CD4-positive, alpha-beta T cell treated with Interleukin-10 for 1 hour (primary cell): ENCODE measurements around the gene SLC30A3.

ENCODE experiments used
- DNase-seq: peaks from one replicate; pipeline ENCODE4 v3.0.0-alpha.2; 2020

Gene SLC30A3

DNA sequence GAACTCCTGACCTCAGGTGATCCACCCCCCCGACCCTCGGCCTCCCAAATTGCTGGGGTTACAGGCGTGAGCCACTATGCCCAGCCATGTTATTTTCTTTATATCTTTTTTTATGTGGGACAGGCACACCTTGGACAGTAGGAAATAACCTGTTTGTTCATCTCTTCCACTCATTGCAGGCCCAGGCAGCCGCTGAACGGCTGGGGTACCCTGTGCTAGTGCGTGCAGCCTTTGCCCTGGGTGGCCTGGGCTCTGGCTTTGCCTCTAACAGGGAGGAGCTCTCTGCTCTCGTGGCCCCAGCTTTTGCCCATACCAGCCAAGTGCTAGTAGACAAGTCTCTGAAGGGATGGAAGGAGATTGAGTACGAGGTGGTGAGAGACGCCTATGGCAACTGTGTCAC, 37.3 kb downstream of the SLC30A3 start:
- no peak for DNase-seq

- DNase-seq, result no peak
Measured at GRCh38 chr2:27223416-27223815, 39.4 kb downstream of the SLC30A3 start.

DNA sequence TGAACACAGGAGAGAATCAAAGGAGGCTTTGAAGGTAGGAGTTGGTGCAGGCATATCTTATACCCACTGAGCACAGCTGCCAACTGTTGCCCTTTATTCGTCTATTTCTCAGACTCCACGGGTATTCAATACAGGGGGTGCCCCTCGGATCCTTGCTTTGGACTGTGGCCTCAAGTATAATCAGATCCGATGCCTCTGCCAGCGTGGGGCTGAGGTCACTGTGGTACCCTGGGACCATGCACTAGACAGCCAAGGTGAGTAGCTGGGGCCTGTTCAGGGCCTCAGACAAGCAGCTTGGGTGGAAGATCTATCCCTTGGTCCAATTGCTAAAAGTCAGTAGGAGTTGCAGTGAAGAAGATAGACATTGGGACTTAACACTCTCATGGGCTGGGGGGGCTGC, 40.4 kb downstream of the SLC30A3 start:
- no peak for DNase-seq

DNA sequence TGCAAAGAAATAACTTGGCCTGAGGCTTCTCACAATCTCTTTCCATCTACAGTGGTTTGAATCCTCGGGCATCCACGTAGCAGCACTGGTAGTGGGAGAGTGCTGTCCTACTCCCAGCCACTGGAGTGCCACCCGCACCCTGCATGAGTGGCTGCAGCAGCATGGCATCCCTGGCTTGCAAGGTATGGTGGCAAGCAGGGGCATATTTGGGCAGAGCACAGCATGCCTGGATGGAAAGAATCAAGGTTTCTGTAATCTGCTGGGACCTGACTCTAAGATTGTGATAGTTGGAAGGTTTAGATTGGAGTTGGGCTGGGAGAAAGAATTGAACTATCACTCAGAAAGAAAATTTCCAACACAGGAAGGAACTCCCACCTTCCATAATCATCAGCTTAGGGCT, 41.7 kb downstream of the SLC30A3 start:
- no peak for DNase-seq

DNA sequence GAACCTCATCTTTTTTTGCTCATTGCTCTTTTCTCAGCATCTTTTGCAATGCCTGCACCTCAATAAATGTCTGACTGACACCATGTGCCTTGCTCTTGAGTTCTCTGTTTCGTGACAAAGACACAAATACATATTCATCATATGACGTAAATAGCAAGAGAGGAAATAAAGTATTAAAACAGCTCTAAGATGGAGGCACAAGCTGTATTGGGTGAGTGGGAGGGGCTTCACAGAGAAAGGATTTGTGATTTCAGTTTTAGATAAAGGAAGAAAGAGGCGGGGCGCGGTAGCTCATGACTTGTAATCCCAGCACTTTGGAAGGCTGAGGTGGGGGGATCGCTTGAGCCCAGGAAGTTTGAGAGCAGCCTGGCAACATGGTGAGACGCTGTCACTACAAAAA, 42.8 kb downstream of the SLC30A3 start:
- no peak for DNase-seq

GRCh38 chr2:27219091-27219490, 43.8 kb downstream of the SLC30A3 start:
- no peak for DNase-seq

DNA sequence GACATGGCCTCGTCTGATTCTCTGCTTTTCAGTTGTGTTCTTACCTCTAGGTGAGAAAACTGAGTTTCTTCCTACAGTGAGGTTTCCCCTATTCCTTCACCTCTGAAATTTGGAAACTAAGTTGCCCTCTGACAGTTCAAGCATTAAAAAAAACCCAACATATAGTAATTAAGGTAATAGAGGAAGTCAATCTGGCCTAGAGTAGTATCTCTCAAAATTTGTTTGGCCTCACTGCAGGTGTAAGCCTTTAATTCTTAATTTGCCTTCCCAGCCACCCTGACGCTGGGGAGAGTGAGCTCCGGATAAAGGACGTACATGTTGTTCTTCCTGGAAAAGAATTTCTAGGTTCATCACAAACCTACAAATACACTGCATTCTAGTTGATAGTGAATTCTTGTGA, 44.2 kb downstream of the SLC30A3 start:
- DNase-seq, result no peak

DNA sequence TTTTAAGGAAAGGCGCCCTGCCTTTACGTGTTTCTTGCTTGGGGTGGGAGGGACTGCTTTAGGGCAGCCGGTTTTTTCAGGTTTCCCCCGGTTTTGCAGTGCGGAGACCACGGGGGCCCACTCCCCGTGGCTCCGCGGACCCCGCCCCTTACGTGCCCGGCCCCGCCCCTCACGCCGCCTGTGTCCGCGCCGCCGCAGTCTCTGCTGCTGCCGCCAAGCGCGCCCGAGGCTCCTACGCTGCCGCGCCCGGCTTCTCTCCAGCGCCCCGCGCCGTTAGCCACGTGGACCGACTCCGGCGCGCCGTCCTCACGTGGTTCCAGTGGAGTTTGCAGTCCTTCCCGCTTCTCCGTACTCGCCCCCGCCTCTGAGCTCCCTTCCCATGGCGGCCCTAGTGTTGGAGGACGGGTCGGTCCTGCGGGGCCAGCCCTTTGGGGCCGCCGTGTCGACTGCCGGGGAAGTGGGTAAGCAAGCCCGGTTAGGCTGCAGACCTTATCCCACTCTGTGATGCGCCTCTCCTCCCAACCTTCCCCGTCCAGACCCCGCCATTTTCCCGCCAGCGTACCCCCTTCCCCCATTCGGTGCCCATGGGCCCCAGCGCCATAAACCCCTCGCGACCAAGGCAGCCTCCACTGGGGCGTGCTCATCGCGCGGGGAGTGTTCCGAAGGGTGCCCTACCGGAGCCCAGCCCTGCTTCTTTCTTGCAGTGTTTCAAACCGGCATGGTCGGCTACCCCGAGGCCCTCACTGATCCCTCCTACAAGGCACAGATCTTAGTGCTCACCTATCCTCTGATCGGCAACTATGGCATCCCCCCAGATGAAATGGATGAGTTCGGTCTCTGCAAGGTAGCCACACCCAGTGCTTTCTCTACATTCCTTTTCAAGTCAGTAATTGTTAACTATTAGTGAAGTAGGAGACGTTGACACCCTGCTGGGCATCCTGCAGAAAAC, 45.4 kb downstream of the SLC30A3 start, which contains the start of gene CAD:
CAD (plus strand) TSS at position 197 of the 949 bp plus-strand sequence; CDS start at position 380, 183 bp downstream.
- peak; percentile 88 for DNase-seq

DNA sequence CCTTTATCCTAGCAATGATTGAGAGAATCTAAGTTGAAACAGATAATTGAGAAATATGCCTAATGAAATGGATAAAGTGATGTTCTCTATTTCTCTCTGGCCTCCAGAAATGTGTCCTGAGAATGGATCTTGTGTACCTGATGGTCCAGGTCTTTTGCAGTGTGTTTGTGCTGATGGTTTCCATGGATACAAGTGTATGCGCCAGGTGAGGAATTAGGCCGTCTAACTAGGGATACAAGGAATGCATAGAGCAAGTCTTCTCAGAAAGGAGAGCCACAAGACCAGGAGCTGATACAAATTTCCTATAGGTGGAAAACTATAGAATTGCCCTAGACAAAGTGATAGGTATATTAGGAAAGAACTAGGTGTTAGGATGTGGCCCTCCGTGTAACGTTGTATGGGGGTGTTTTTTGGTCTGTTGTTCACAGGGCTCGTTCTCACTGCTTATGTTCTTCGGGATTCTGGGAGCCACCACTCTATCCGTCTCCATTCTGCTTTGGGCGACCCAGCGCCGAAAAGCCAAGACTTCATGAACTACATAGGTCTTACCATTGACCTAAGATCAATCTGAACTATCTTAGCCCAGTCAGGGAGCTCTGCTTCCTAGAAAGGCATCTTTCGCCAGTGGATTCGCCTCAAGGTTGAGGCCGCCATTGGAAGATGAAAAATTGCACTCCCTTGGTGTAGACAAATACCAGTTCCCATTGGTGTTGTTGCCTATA, 46.3 kb downstream of the SLC30A3 start:
- DNase-seq, result no peak

GRCh38 chr2:27214941-27215340, 47.9 kb downstream of the SLC30A3 start:
- no peak for DNase-seq

GRCh38 chr2:27212626-27213471, 50.0 kb downstream of the SLC30A3 start:
- DNase-seq, result peak; percentile 63

- DNase-seq, result peak; percentile 90
Measured at GRCh38 chr2:27211943-27212625, 50.8 kb downstream of the SLC30A3 start, which contains the start of the genes ATRAID and SLC5A6. ATRAID (plus strand) TSS chr2:27212041; CDS start chr2:27212369, 328 bp downstream. SLC5A6 (minus strand) TSS chr2:27212268; CDS start chr2:27207650, 4,618 bp downstream.

DNA sequence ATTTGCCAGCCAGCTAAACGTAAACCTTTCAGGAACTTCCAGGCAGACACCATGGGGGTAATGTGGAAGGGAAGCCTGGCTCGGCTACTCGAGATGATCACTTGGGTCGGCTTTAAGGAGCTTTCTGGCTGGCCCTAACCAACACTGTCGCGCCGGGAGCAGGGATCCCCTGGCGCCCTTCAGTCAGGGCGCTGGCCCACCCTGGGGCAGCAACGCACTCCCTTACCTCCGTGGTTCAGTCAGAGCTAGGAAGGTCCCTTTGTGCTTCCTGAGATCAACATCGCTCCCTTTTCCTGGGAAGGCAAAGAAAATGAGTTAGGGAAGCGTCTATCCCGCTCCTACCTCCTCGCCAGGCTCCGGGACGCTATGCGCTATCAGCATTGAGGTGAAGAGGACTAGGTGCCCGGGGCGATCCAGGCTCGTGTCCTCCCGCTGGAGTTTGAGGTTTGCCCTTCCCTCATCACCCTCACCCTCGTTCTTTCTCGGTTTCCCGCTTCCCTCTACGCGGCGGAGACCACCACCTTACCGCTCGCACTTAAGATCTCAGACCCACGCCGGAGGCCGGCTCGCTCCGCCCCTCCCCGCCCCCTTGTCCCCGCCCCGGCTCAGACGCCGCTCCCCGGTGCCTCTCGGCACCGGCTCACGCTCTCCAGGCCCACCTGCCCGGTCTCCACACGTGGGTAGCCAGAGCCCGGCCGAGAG, 51.5 kb downstream of the SLC30A3 start:
- DNase-seq, result peak; percentile 4

DNA sequence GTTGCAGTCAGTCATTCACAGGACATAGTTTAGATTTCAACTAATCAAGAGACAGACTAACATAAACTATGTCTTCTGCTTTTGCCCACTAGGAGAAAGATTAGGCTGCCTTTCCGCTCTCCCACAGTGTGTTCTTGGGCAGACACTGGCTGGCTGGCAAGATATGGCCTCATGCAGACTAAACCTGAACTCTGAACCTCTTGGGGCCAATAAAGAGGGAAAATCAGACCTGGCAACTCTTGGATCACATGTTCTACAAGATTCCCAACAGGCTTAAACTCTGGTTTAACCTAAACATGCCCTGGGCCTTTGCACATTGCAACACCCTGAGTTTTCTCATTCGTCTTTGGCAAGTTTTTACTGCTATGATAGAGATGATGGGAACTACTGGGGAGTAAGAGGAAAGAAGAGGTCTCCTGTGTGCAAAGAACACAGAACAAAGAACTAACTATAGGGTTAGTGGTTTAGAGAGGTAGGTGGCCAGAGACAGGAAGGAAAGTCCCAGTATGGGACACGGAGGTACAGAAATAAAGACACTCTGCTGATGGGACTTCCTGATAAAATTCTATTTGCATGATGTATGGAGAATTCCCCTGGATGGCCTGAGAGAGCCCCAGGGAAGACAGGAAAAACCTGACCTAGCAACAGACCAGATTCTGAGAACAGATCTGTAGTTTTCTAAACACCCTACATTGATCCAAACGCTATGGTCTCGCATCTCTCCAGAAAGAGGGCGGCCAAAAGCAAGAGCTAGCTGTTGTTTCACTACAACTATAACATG, 53.0 kb downstream of the SLC30A3 start:
- DNase-seq, result no peak

- no peak for DNase-seq
Measured at GRCh38 chr2:27208486-27209050, 54.3 kb downstream of the SLC30A3 start.

DNA sequence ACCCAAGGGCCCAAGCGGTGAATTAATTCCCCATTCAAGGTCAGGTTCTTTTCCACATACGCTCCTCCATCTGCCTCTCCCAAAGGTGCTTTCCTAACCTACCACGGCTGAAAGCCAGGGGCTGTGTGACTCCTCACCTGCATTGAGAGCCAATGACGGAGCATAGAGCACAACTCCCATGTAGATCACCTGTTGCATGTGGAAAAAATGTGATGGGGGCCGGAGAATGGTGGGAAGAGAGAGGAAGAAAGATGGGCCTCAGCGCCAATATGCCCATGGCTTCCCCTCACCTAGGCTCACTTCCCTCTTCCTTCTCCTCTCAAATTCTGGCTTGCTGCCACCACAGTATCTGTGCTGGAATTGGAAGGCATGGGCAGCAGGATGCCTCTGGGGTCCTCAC, 56.5 kb downstream of the SLC30A3 start:
- no peak for DNase-seq

DNA sequence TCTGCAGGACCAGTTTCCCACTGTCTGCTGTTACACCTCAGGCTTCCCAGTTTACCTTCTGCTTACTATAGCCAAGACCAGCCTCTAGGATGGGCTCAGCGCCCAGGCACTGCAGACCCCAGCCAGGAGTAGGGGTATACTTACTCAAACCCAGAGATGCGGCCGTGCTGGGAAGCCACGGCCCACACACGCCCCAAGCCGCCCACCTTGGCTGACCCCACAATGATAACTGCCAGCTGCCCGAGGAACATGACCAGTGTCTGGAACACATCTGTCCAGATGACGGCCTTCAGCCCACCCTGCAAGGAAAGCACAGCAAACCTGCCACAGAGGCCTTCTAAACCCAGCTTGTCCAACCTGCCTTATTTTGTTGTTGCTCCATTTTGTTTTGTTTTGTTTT, 57.6 kb downstream of the SLC30A3 start:
- DNase-seq, result no peak

GRCh38 chr2:27204566-27204965, 58.3 kb downstream of the SLC30A3 start:
- no peak for DNase-seq

DNA sequence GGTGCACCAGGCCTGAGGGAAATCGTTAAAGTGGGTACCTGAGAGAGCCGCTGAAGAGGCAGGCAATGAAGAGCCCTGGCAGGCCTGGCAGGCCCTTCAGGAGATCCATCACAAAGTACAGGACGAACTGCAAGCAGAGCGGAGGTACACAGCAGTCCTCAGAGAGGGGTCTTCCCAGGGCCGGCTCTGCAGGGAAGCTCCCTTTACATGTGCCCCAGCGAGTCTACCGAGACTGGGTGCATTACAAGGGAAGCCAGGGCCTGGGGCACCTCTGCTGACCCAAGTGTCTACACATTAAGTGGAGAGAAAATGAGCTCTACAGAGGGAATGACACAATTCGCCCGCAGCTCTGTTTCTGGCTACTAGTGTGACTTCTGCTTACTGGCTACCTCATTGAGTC, 59.1 kb downstream of the SLC30A3 start:
- no peak for DNase-seq
